Measurements from ENCODE around the gene ZBTB46.

ZBTB46 gene

DNA sequence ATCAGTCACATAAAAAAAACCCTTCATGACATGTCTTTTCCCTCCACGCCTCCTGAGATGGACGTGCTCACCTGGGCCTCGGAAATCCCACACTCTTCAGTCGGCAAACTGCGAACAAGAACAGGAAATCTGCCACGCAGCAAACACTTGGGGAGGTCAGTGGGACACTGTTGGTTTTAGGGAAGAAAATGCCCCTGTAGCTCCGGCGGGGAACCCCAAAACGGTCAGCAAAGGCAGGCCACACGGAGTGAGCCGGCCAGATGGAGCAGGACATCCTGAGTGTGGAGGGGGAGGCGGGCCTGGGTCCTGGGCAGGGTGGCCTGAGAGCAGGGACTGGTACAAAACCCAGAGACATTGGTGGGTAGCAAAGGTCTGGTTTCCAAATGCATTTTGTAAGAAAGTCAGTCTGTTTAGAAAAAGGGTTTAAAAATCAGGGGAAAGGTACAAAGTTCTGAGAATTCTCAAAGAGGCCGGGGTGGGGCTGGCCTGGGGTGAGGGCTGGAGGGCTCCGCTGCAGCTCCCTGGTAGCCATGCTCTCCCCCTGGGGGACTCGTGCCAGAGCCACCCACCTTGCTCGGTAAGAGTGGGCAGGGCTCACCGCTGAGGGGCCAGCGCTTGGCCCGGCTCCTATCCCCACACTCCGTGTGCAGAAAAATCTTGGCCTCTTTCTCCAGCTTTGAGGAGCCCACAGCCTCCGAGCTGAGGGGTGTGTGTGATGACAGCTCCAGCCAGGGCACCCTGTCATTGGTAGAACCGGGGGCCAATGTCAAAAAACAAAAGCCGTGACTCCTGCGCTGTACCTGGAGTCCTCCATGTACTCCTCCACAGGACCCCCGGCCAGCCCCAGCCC, 86.3 kb downstream of the ZBTB46 start:
- TF ChIP-seq, protein P1, sequence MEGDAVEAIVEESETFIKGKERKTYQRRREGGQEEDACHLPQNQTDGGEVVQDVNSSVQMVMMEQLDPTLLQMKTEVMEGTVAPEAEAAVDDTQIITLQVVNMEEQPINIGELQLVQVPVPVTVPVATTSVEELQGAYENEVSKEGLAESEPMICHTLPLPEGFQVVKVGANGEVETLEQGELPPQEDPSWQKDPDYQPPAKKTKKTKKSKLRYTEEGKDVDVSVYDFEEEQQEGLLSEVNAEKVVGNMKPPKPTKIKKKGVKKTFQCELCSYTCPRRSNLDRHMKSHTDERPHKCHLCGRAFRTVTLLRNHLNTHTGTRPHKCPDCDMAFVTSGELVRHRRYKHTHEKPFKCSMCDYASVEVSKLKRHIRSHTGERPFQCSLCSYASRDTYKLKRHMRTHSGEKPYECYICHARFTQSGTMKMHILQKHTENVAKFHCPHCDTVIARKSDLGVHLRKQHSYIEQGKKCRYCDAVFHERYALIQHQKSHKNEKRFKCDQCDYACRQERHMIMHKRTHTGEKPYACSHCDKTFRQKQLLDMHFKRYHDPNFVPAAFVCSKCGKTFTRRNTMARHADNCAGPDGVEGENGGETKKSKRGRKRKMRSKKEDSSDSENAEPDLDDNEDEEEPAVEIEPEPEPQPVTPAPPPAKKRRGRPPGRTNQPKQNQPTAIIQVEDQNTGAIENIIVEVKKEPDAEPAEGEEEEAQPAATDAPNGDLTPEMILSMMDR (IDR thresholded peaks at IDR 0.05), result no peak

DNA sequence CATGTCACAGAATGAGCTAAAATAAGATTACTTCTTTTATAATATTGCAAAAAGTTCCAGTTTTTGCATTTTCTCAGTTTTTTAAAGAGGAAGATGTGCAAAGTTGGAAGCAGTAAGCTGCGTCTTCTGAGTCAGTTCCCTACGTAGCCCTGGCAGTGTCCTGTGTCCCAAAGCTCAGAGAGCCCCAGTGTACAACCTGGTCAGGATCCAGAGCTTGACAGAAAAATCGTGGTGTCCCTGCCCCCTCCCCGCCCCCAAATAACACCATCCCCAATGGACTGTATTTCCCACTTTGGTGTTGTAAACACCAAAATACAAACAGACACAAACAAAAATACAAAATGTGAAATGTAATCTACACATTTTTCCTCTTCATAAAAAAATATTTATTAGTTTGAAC, 86.9 kb downstream of the ZBTB46 start:
- TF ChIP-seq, protein P1 (IDR thresholded peaks at IDR 0.05), result no peak

DNA sequence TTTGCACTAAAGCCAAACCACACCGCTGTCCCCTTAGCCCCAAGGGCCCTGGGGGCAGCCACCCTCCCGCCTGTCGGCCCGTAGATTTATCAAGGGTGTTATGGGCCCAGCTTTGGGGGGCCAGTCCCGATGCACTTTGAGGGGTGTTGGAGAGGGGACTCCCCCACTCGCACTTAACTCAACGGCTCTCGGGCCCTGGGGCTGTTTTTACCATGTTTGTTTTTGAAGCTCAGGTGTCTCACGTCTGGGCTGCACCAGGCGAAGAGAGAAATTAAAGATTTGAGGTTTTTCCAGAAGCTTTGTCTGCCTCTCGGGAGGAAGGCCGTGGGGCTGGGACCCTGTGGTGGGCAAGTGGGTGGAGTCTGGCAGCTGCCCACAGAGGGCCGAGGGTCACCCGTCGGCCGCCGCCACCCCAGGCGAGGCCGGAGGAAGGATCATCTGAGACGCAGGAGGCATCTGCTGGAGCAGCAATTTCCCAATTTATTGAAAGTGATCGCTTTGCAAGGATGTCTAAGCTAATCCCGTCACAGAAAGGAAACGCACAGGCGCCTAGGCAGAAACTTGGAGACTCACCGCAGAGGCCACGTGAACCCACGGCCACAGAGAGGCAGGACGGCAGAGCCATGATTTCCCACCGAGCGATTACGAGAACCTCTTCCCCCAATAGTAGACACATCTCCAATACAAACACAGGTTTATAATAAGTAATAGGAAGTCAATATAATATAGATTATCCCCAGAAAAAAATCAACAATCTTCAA, 87.7 kb downstream of the ZBTB46 start:
- TF ChIP-seq, protein P1 (IDR thresholded peaks at IDR 0.05), result no peak

DNA sequence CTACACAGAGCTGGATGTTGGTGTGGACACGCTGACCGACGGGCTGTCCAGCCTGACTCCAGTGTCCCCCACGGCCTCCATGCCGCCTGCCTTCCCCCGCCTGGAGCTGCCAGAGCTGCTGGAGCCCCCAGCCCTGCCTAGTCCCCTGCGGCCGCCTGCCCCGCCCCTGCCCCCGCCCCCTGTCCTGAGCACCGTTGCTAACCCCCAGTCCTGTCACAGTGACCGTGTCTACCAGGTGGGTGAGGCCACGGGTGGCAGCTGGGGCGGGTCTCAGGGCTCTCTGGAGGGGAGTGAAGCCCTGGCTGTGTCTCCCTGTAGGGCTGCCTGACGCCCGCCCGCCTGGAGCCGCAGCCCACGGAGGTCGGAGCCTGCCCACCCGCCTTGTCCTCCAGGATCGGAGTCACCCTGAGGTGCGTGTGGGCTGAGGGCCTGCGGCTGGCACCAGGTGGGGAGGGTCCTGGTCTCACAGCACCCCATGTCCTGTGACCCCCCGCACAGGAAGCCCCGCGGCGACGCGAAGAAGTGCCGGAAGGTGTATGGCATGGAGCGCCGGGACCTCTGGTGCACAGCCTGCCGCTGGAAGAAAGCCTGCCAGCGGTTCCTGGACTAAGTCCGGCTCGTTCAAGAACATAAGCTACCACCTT, 88.6 kb downstream of the ZBTB46 start:
- TF ChIP-seq, protein P1 (IDR thresholded peaks at IDR 0.05), result no peak

DNA sequence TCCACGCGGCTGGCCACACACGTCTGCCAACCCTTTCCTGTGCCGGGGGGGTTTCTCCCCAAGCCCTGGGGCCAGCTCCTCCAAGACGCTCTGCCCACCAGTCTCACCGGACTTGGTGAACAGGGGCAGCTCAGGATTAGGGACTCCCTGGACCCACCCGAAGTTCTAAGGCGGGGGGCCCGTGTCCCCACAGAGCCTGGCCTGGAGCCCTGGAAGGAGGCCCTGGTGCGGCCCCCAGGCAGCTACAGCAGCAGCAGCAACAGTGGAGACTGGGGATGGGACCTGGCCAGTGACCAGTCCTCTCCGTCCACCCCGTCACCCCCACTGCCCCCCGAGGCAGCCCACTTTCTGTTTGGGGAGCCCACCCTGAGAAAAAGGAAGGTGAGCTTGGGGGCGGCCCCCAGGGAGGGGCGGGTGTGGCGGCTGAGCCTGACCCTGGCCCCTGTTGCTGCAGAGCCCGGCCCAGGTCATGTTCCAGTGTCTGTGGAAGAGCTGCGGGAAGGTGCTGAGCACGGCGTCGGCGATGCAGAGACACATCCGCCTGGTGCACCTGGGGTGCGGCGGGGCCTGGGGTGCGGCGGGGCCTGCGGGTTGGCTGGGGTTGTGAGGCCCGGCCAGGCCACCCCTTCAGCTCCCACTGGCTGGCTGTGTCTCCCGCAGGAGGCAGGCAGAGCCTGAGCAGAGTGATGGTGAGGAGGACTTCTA, 89.2 kb downstream of the ZBTB46 start:
- TF ChIP-seq, protein P1 (IDR thresholded peaks at IDR 0.05), result no peak

DNA sequence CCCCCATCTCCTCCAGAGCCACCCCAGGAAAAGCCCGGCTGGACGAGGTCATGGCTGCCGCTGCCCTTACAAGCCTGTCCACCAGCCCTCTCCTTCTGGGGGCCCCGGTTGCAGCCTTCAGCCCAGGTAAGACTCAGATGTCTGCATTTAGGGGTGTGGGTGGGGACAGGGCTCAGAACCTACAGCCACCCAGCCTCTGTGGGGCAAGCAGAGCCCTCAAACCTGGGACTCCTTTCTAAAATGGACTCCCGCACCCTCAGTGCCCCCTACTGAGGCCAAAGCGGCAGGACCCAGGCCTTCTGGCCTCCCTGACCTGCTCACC, 89.7 kb downstream of the ZBTB46 start:
- TF ChIP-seq, protein P1 (IDR thresholded peaks at IDR 0.05), result no peak
